Body of pancreas (tissue), 4 donors: Measurements from ENCODE around the gene CCN5.
"Not testable (repeated sequence)": the region's sequence is repeated elsewhere in the genome, so short reads cannot be mapped to it uniquely, and the experiment has no call there.

ENCODE experiments used
- CTCF ChIP-seq, 7 experiments: fragments of 450-650 bp in 4 of 7; fragments of 200-600 bp in 3 of 7; sonication (generic) in 3 of 7; IDR thresholded peaks; one replicate each; pipeline ENCODE4 v1.5.1; 2016 to 2019; ENCODE audit warnings: antibody characterized with exemption in 7 of 7
- POLR2A ChIP-seq, 3 donors: fragments of 450-650 bp; IDR thresholded peaks; one replicate each; pipeline ENCODE4 v1.6.1; 2016; ENCODE audit warnings: antibody characterized with exemption in 3 of 3, mild to moderate bottlenecking in 2 of 3

- not testable (repeated sequence) for TF ChIP-seq POLR2A, CTCF (IDR thresholded peaks at IDR 0.05)
Observed at GRCh38 chr20:44763798-44764197, 48.6 kb downstream of the CCN5 start.
